ENCODE results near the gene GJB3. TPM values are rescaled to one million over a fixed set of nuclear protein-coding genes. Genes with fewer than 3 reads are reported as not detected.

Gene GJB3
- total and polyA plus RNA-seq, 9 of the 15 experiments (the other 6 are each of a cell fraction or from before 2014, with no cell fraction given): not detected

GRCh38 chr1:34739613-34740012, 41.4 kb upstream of the GJB3 start:
- H3K9ac ChIP-seq (ENCODE audit: insufficient read depth in 1 of 2, low read depth in 2 of 2, low read length in 2 of 2): no peak overlapping the region
- no peak for TF ChIP-seq EHMT2 (IDR thresholded peaks at IDR 0.05)
- no peak overlapping the region for H3K4me3 ChIP-seq
- H3K27me3 ChIP-seq (ENCODE audit: control insufficient read depth in 2 of 2, insufficient read depth in 2 of 2, low read length in 2 of 2): peaks cover 29 to 54% of the 10 kb centered on the region in 2 experiments
- peaks cover 9% of the 10 kb centered on the region for H4K20me1 ChIP-seq (replicated peaks; ENCODE audit: control insufficient read depth, insufficient read depth, low read length)
- POLR2A ChIA-PET: interaction anchor here (0.6 kb wide), 1 partner anchor 1529 kb away, joined by 3 read pairs; no protein-coding TSS in a partner anchor
- intact Hi-C loops (cut with micrococcal nuclease) (loop anchor here (5.0 kb wide), 1 partner anchor 277 kb away; no protein-coding TSS in a partner anchor), in situ Hi-C loops (cut with MboI) (loop anchor here (10.0 kb wide), 1 partner anchor 1105 kb away; no protein-coding TSS in a partner anchor)
- DNase-seq (ENCODE audit: extremely low read depth in 1 of 4, low spot score in 3 of 4) (no peak), ATAC-seq (no peak), FAIRE-seq (no peak)
- BruUV-seq (replicated peaks): no TSS peak
- CTCF ChIA-PET (ENCODE audit: low intra/inter-chr PET ratio): no interaction called here
- H3K4me2 ChIP-seq (ENCODE audit: insufficient read depth, low read length): no peak overlapping the region
- no peaks in the 10 kb centered on the region for H3K79me2 ChIP-seq (ENCODE audit: control insufficient read depth, insufficient read depth, low read length)
- no peak overlapping the region for H3K27ac ChIP-seq (ENCODE audit: extremely low read depth, low read depth, low read length)
- no peaks in the 10 kb centered on the region for H3K36me3 ChIP-seq (ENCODE audit: control insufficient read depth, insufficient read depth, low read length)
- no peaks in the 10 kb centered on the region for H3K4me1 ChIP-seq (replicated peaks in 1 of 2; ENCODE audit: control insufficient read depth in 2 of 2, insufficient read depth in 2 of 2, low read length in 2 of 2)
- H2AFZ ChIP-seq (ENCODE audit: low read depth, low read length): no peak overlapping the region
- no peaks in the 10 kb centered on the region for H3K9me3 ChIP-seq (replicated peaks; ENCODE audit: control insufficient read depth, insufficient read depth, low read depth, low read length)
- H3K9me1 ChIP-seq (ENCODE audit: control insufficient read depth, insufficient read depth, low read length): no peaks in the 10 kb centered on the region
- WGBS (ENCODE audit: insufficient coverage, low coverage, missing lambda C conversion rate): 0% methylated on average over 3 of the region's 3 CpGs

- TF ChIP-seq CTCF (IDR thresholded peaks at IDR 0.05 in 2 of 3, conservative IDR thresholded peaks at IDR 0.05 in 1 of 3; ENCODE audit: insufficient read depth in 2 of 3, low read depth in 1 of 3, low read length in 3 of 3) (0 out of 6 replicates have a peak, but pooled peaks of 2 of the 3 experiments have one; percentile 6 to 14), ZNF76 (CRISPR knock-in tag; IDR thresholded peaks at IDR 0.05; ENCODE audit: borderline replicate concordance) (no peak)
- H3K4me1 ChIP-seq (replicated peaks in 1 of 2; ENCODE audit: control insufficient read depth in 2 of 2, insufficient read depth in 2 of 2, low read length in 2 of 2): no peaks in the 10 kb centered on the region
- in situ Hi-C loops (cut with MboI): loop anchor here (10.0 kb wide), 1 partner anchor 1106 kb away; no protein-coding TSS in a partner anchor
- H3K36me3 ChIP-seq (ENCODE audit: control insufficient read depth, insufficient read depth, low read length): no peaks in the 10 kb centered on the region
- H3K4me2 ChIP-seq (ENCODE audit: insufficient read depth, low read length): no peak overlapping the region
- peaks cover 4% of the 10 kb centered on the region for H4K20me1 ChIP-seq (replicated peaks; ENCODE audit: control insufficient read depth, insufficient read depth, low read length)
- H3K4me3 ChIP-seq: no peak overlapping the region
- peak; percentile 57 for FAIRE-seq
- H3K9me3 ChIP-seq (replicated peaks; ENCODE audit: control insufficient read depth, insufficient read depth, low read depth, low read length): no peaks in the 10 kb centered on the region
- intact Hi-C loops (cut with micrococcal nuclease): loop anchor here (5.0 kb wide), 1 partner anchor 278 kb away; no protein-coding TSS in a partner anchor
- peaks cover 24 to 56% of the 10 kb centered on the region in 2 experiments for H3K27me3 ChIP-seq (ENCODE audit: control insufficient read depth in 2 of 2, insufficient read depth in 2 of 2, low read length in 2 of 2)
- no TSS peak for BruUV-seq (replicated peaks)
- H3K79me2 ChIP-seq (ENCODE audit: control insufficient read depth, insufficient read depth, low read length): no peaks in the 10 kb centered on the region
- no peak overlapping the region for H3K27ac ChIP-seq (ENCODE audit: extremely low read depth, low read depth, low read length)
- no peaks in the 10 kb centered on the region for H3K9me1 ChIP-seq (ENCODE audit: control insufficient read depth, insufficient read depth, low read length)
- H3K9ac ChIP-seq (ENCODE audit: insufficient read depth in 1 of 2, low read depth in 2 of 2, low read length in 2 of 2): no peak overlapping the region
- ATAC-seq: peak; percentile 44; the same call in 1 of the 3 replicates
- ChIA-PET CTCF (ENCODE audit: low intra/inter-chr PET ratio) (no interaction called here), POLR2A (interaction anchor here (0.6 kb wide), 1 partner anchor 1530 kb away, joined by 3 read pairs; no protein-coding TSS in a partner anchor)
- peak in 2 of 4 experiments; percentile 26 to 30 for DNase-seq (ENCODE audit: extremely low read depth in 1 of 4, low spot score in 3 of 4)
- 0% methylated on average over 18 of the region's 18 CpGs for WGBS (ENCODE audit: insufficient coverage, low coverage, missing lambda C conversion rate)
- H2AFZ ChIP-seq (ENCODE audit: low read depth, low read length): no peak overlapping the region
Observed at GRCh38 chr1:34740161-34740868, 40.7 kb upstream of the GJB3 start.

Measured in K562 (cell line).